HCT116 (cell line): Measurements from ENCODE around the gene ACSBG1. TPM values are rescaled to one million over a fixed set of nuclear protein-coding genes. Genes with fewer than 3 reads are reported as not detected.

Source experiments
- ATAC-seq: fragments of 200-7000 bp; cut with Tn5 transposase; 2 replicates; pipeline ENCODE4 v1.9.1; 2020; ENCODE audit warnings: mild to moderate bottlenecking, moderate library complexity
- BruUV-seq: library from RNA; stranded (reverse); fragments of 400-500 nt; replicated peaks from 2 replicates; lab custom pipeline; 2021; lab: Mats Ljungman, UMichigan
- CTCF ChIA-PET: fragments of 300-600 bp; sonication (Branson Sonifier 250); formaldehyde crosslinking; loops from one replicate; lab custom pipeline; 2021; ENCODE audit warnings: antibody characterized with exemption; lab: Charles Lee
- POLR2A ChIA-PET: fragments of 300-600, 350-600 bp; sonication (Branson Sonifier 250); formaldehyde crosslinking; loops from one replicate; lab custom pipeline; 2021; ENCODE audit warnings: antibody characterized with exemption; lab: Charles Lee
- RAD21 ChIA-PET, 2 experiments: fragments of 300-600 bp; sonication (Branson Sonifier 250); formaldehyde crosslinking; loops; one replicate each; lab custom pipeline; 2023; ENCODE audit warnings: low total read pairs in 2 of 2; ENCODE audit not compliant: uncharacterized antibody in 2 of 2, unreplicated experiment in 2 of 2, low non-redundant PET in 1 of 2; lab: Charles Lee
- DNase-seq: peaks from one replicate; pipeline ENCODE4 v3.0.0-alpha.2; 2010; ENCODE audit warnings: low read depth, low spot score
- H2AFZ ChIP-seq: fragments of 200-600 bp; shearing (Covaris generic), sonication (generic); 2 replicates; pipeline ENCODE4 v1.6.1; 2017; ENCODE audit warnings: low read depth, mixed run types, mixed read lengths, antibody characterized with exemption, low read length; ENCODE audit not compliant: poor library complexity, severe bottlenecking
- H3K27ac ChIP-seq: 2 replicates; pipeline ENCODE4 v1.5.1; 2012; ENCODE audit warnings: low read depth, low read length
- H3K27me3 ChIP-seq: fragments of 200-600 bp; sonication (generic); 2 replicates; pipeline ENCODE4 v1.6.1; 2016; ENCODE audit warnings: mixed run types, low read length, mixed read lengths; ENCODE audit not compliant: insufficient read depth
- H3K36me3 ChIP-seq, 2 experiments: fragments of 200-500 bp in 1 of 2; fragments of 200-600 bp in 1 of 2; sonication (Bioruptor generic) in 1 of 2; sonication (generic) in 1 of 2; 2 replicates each; pipeline versions ENCODE4 v1.5.1 to v1.6.1; 2014 to 2016; ENCODE audit warnings: low read length in 2 of 2, inconsistent platforms in 1 of 2, mixed read lengths in 1 of 2, mixed run types in 1 of 2; ENCODE audit not compliant: insufficient read depth in 2 of 2, control insufficient read depth in 1 of 2
- H3K4me1 ChIP-seq, 2 experiments: fragments of 200-600 bp in 1 of 2; sonication (generic) in 1 of 2; 2 replicates each; pipeline versions ENCODE4 v1.5.1 to v1.6.1; 2012 to 2017; ENCODE audit warnings: low read length in 2 of 2, inconsistent platforms in 1 of 2, mild to moderate bottlenecking in 1 of 2, mixed read lengths in 1 of 2, mixed run types in 1 of 2, moderate library complexity in 1 of 2; ENCODE audit not compliant: insufficient read depth in 2 of 2, control insufficient read depth in 1 of 2
- H3K4me2 ChIP-seq: fragments of 200-600 bp; sonication (generic); 2 replicates; pipeline ENCODE4 v1.6.1; 2017; ENCODE audit warnings: mixed run types, low read length, mixed read lengths
- H3K4me3 ChIP-seq, 2 experiments: fragments of 200-600 bp in 1 of 2; sonication (generic) in 1 of 2; replicated peaks in 1 of 2; 2 replicates each; pipeline ENCODE4 v1.5.1; 2011 to 2016; ENCODE audit warnings: low read length in 2 of 2, control low read depth in 1 of 2, low read depth in 1 of 2, mild to moderate bottlenecking in 1 of 2, mixed read lengths in 1 of 2, mixed run types in 1 of 2
- H3K79me2 ChIP-seq: fragments of 200-600 bp; sonication (generic); 2 replicates; pipeline ENCODE4 v1.6.1; 2017; ENCODE audit warnings: mild to moderate bottlenecking, mixed run types, low read length, moderate library complexity, mixed read lengths; ENCODE audit not compliant: insufficient read depth
- H3K9ac ChIP-seq: fragments of 200-600 bp; sonication (generic); 2 replicates; pipeline ENCODE4 v1.6.1; 2016; ENCODE audit warnings: low read length, mixed read lengths
- H3K9me2 ChIP-seq: fragments of 200-600 bp; sonication (generic), shearing (Covaris generic); 2 replicates; pipeline ENCODE4 v1.6.1; 2017; ENCODE audit warnings: mixed run types, mild to moderate bottlenecking, moderate library complexity; ENCODE audit not compliant: insufficient read depth
- H3K9me3 ChIP-seq, 2 experiments: fragments of 200-500 bp in 1 of 2; fragments of 200-600 bp in 1 of 2; sonication (Bioruptor generic) in 1 of 2; sonication (generic) in 1 of 2; 2 replicates each; pipeline ENCODE4 v1.6.1; 2014 to 2017; ENCODE audit warnings: low read length in 2 of 2, mixed read lengths in 2 of 2, inconsistent platforms in 1 of 2, low read depth in 1 of 2, mild to moderate bottlenecking in 1 of 2, mixed run types in 1 of 2, moderate library complexity in 1 of 2; ENCODE audit not compliant: control insufficient read depth in 1 of 2, insufficient read depth in 1 of 2
- H4K20me1 ChIP-seq: fragments of 200-600 bp; sonication (generic), shearing (Covaris generic); 2 replicates; pipeline ENCODE4 v1.6.1; 2017; ENCODE audit warnings: mixed run types, mild to moderate bottlenecking, moderate library complexity; ENCODE audit not compliant: insufficient read depth
- EZH2phosphoT487 ChIP-seq: fragments of 200-600 bp; IDR thresholded peaks from 2 replicates; pipeline ENCODE4 v1.6.1; 2018; ENCODE audit warnings: antibody characterized with exemption, borderline replicate concordance
- FOSL1 ChIP-seq: IDR thresholded peaks from 2 replicates; pipeline ENCODE4 v1.6.1; 2012; ENCODE audit warnings: low read depth
- JUND ChIP-seq: IDR thresholded peaks from 2 replicates; pipeline ENCODE4 v1.6.1; 2012
- RAD21 ChIP-seq: IDR thresholded peaks from 2 replicates; pipeline ENCODE4 v1.6.1; 2012; ENCODE audit warnings: low read depth, mild to moderate bottlenecking
- SIN3A ChIP-seq: IDR thresholded peaks from 2 replicates; pipeline ENCODE4 v1.6.1; 2012; ENCODE audit warnings: low read depth
- SP1 ChIP-seq: IDR thresholded peaks from 2 replicates; pipeline ENCODE4 v1.6.1; 2012; ENCODE audit warnings: low read depth
- SRF ChIP-seq: IDR thresholded peaks from 2 replicates; pipeline ENCODE4 v1.6.1; 2012; ENCODE audit warnings: low read depth
- TCF7L2 ChIP-seq: IDR thresholded peaks from 2 replicates; pipeline ENCODE4 v1.7.0; 2011; ENCODE audit warnings: borderline replicate concordance, inconsistent platforms; ENCODE audit not compliant: insufficient read depth, insufficient read length; ENCODE audit errors: extremely low read depth
- intact Hi-C: fragments of 100-400 bp; cut with micrococcal nuclease; formaldehyde crosslinking; loops from 2 replicates; pipeline ENCODE4 v1.10.0; 2022
- total RNA-seq: library from RNA; stranded (reverse); gene quantifications from one replicate; pipeline ENCODE4 v1.2.1, GENCODE V29; 2021; ENCODE audit not compliant: unreplicated experiment
- TF ChIP-seq, protein P1 (sequence below), 3 experiments: fragments of 200-600 bp in 1 of 3; sonication (generic) in 1 of 3; IDR thresholded peaks in 2 of 3; conservative IDR thresholded peaks in 1 of 3; 2 replicates each; pipeline ENCODE4 v1.5.1; 2012 to 2017; ENCODE audit warnings: low read depth in 2 of 3, low read length in 2 of 3, antibody characterized with exemption in 1 of 3, borderline replicate concordance in 1 of 3, control low read depth in 1 of 3, mild to moderate bottlenecking in 1 of 3, mixed read lengths in 1 of 3, mixed run types in 1 of 3, moderate library complexity in 1 of 3; ENCODE audit not compliant: insufficient read depth in 1 of 3

The ACSBG1 gene
- total RNA-seq, 1 experiment from 2014 or later, result 0.71 TPM

DNA sequence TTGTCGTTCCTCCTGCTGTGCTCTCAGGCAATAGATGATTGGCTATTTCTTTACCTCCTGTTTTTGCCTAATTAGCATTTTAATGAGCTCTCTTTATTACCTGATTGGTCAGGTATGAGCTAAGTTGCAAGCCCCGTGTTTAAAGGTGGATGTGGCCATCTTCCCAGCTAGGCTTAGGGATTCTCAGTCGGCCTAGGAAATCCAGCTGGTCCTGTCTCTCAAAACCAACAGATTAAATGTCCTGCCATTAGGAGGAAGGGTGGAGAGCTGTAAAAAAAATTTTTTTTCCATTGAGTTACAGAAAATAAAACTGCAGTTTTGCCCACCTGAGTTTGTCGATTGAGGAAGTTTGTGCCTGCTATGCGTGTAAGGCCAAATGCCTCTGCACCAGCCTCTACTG, 5.4 kb upstream of the ACSBG1 start:
- ATAC-seq (no peak), DNase-seq (no peak)
- Histone ChIP-seq H2AFZ (no peak overlapping the region), H3K4me3 (no peak overlapping the region), H3K9me3 (no peaks in the 10 kb centered on the region), H3K4me1 (peaks cover 2 to 4% of the 10 kb centered on the region in 2 experiments; a peak in 2 of 4 replicates), H3K27ac (no peak overlapping the region), H3K36me3 (no peaks in the 10 kb centered on the region), H3K79me2 (no peaks in the 10 kb centered on the region), H3K9ac (no peak overlapping the region), H3K27me3 (no peaks in the 10 kb centered on the region), H3K9me2 (no peaks in the 10 kb centered on the region), H3K4me2 (no peak overlapping the region), H4K20me1 (no peaks in the 10 kb centered on the region)
- RAD21 ChIA-PET, result interaction anchor here in 1 of 2 experiments (0.6 to 1.5 kb wide), 3 partner anchors 62 to 280 kb away, joined by 3 to 4 read pairs (median 3); no protein-coding TSS in a partner anchor
- no TSS peak for BruUV-seq
- CTCF ChIA-PET, result interaction anchor here (0.6 to 3.4 kb wide), 11 partner anchors 22 to 281 kb away, joined by 3 to 39 read pairs (median 8); partner anchors contain the start of gene CIB2
- TF ChIP-seq EZH2phosphoT487 (no peak), TCF7L2 (no peak), SIN3A (no peak), SP1 (no peak), FOSL1 (no peak), RAD21 (no peak), JUND (no peak), SRF (no peak)
- TF ChIP-seq, protein P1, sequence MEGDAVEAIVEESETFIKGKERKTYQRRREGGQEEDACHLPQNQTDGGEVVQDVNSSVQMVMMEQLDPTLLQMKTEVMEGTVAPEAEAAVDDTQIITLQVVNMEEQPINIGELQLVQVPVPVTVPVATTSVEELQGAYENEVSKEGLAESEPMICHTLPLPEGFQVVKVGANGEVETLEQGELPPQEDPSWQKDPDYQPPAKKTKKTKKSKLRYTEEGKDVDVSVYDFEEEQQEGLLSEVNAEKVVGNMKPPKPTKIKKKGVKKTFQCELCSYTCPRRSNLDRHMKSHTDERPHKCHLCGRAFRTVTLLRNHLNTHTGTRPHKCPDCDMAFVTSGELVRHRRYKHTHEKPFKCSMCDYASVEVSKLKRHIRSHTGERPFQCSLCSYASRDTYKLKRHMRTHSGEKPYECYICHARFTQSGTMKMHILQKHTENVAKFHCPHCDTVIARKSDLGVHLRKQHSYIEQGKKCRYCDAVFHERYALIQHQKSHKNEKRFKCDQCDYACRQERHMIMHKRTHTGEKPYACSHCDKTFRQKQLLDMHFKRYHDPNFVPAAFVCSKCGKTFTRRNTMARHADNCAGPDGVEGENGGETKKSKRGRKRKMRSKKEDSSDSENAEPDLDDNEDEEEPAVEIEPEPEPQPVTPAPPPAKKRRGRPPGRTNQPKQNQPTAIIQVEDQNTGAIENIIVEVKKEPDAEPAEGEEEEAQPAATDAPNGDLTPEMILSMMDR (IDR thresholded peaks at IDR 0.05 in 2 of 3, conservative IDR thresholded peaks at IDR 0.05 in 1 of 3; ENCODE audit: borderline replicate concordance in 1 of 3, insufficient read depth in 1 of 3, low read depth in 2 of 3, low read length in 2 of 3), result no peak
- POLR2A ChIA-PET, result no interaction called here
- intact Hi-C loops, result no loop called here
